SK-N-SH treated with all-trans-retinoic acid at 6 μM for 48 hours (cell line): ENCODE results near the gene RTBDN.
"Not testable (repeated sequence)": the region's sequence is repeated elsewhere in the genome, so short reads cannot be mapped to it uniquely, and the experiment has no call there.

Experiments
- ATAC-seq: fragments of 200-7000 bp; cut with Tn5 transposase; 3 replicates; pipeline ENCODE4 v1.9.1; 2020; ENCODE audit warnings: mild to moderate bottlenecking, moderate library complexity
- CREB5 ChIP-seq: fragments of 250-450 bp; sonication (Bioruptor Pico); IDR thresholded peaks from 2 replicates; pipeline ENCODE4 v1.5.1; 2020; ENCODE audit warnings: low read depth, mild to moderate bottlenecking, moderate library complexity
- CSDC2 ChIP-seq: fragments of 250-450 bp; sonication (Bioruptor Pico); IDR thresholded peaks from 2 replicates; pipeline ENCODE4 v1.5.0; 2020; ENCODE audit warnings: mild to moderate bottlenecking, moderate library complexity
- CSRNP3 ChIP-seq: fragments of 250-450 bp; sonication (Bioruptor Pico); IDR thresholded peaks from 2 replicates; pipeline ENCODE4 v1.5.1; 2021; ENCODE audit warnings: mild to moderate bottlenecking, moderate library complexity
- ESRRG ChIP-seq: fragments of 250-450 bp; sonication (Bioruptor Pico); IDR thresholded peaks from 2 replicates; pipeline ENCODE4 v1.6.1; 2021; ENCODE audit warnings: mild to moderate bottlenecking
- GLIS3 ChIP-seq: fragments of 250-450 bp; sonication (Bioruptor Pico); IDR thresholded peaks from 2 replicates; pipeline ENCODE4 v1.5.0; 2020; ENCODE audit warnings: mild to moderate bottlenecking, moderate library complexity
- OSR1 ChIP-seq: fragments of 250-450 bp; sonication (Bioruptor Pico); IDR thresholded peaks from 2 replicates; pipeline ENCODE4 v1.8.0; 2022; ENCODE audit warnings: moderate library complexity, mild to moderate bottlenecking, inconsistent platforms
- RARB ChIP-seq: fragments of 250-450 bp; sonication (Bioruptor Pico); IDR thresholded peaks from 2 replicates; pipeline ENCODE4 v1.8.0; 2021; ENCODE audit warnings: mild to moderate bottlenecking, moderate library complexity
- SNAI2 ChIP-seq: fragments of 250-450 bp; sonication (Bioruptor Pico); IDR thresholded peaks from 2 replicates; pipeline ENCODE4 v1.5.0; 2020; ENCODE audit warnings: mild to moderate bottlenecking, moderate library complexity
- TCF4 ChIP-seq: fragments of 250-450 bp; sonication (Bioruptor Pico); IDR thresholded peaks from 2 replicates; pipeline ENCODE4 v1.8.0; 2021; ENCODE audit warnings: mild to moderate bottlenecking, moderate library complexity, borderline replicate concordance
- TOX ChIP-seq: fragments of 250-450 bp; sonication (Bioruptor Pico); IDR thresholded peaks from 2 replicates; pipeline ENCODE4 v1.8.0; 2021; ENCODE audit warnings: mild to moderate bottlenecking, moderate library complexity, borderline replicate concordance
- TSHZ2 ChIP-seq: fragments of 250-450 bp; sonication (Bioruptor Pico); IDR thresholded peaks from 2 replicates; pipeline ENCODE4 v1.5.0; 2020; ENCODE audit warnings: mild to moderate bottlenecking, moderate library complexity
- ZC3H10 ChIP-seq: fragments of 250-450 bp; sonication (Bioruptor Pico); IDR thresholded peaks from 2 replicates; pipeline ENCODE4 v1.5.1; 2021; ENCODE audit warnings: mild to moderate bottlenecking, moderate library complexity
- ZNF70 ChIP-seq: fragments of 450-650 bp; formaldehyde crosslinking; IDR thresholded peaks from 2 replicates; pipeline ENCODE4 v1.5.0; 2020; ENCODE audit warnings: mild to moderate bottlenecking, moderate library complexity
- ZNF8 ChIP-seq: fragments of 450-650 bp; formaldehyde crosslinking; IDR thresholded peaks from 2 replicates; pipeline ENCODE4 v1.5.0; 2020; ENCODE audit warnings: mild to moderate bottlenecking, moderate library complexity
- TF ChIP-seq, protein P1 (sequence below): fragments of 250-450 bp; sonication (Bioruptor Pico); IDR thresholded peaks from 2 replicates; pipeline ENCODE4 v1.8.0; 2021; ENCODE audit warnings: low read depth, mild to moderate bottlenecking, moderate library complexity, borderline replicate concordance
- TF ChIP-seq, protein P2 (sequence below): fragments of 250-450 bp; sonication (Bioruptor Pico); IDR thresholded peaks from 2 replicates; pipeline ENCODE4 v1.8.0; 2020; ENCODE audit warnings: mild to moderate bottlenecking, moderate library complexity, borderline replicate concordance

The RTBDN gene

GRCh38 chr19:12797607-12798006, 36.8 kb downstream of the RTBDN start:
- not testable (repeated sequence) for ATAC-seq

GRCh38 chr19:12797141-12797587, 37.2 kb downstream of the RTBDN start:
- TF ChIP-seq ZC3H10 (CRISPR knock-in tag) (no peak), ESRRG (CRISPR knock-in tag) (no peak), TSHZ2 (no peak), TOX (CRISPR knock-in tag) (no peak), GLIS3 (no peak), TCF4 (CRISPR knock-in tag) (no peak), OSR1 (CRISPR knock-in tag) (no peak)
- TF ChIP-seq, protein P1, sequence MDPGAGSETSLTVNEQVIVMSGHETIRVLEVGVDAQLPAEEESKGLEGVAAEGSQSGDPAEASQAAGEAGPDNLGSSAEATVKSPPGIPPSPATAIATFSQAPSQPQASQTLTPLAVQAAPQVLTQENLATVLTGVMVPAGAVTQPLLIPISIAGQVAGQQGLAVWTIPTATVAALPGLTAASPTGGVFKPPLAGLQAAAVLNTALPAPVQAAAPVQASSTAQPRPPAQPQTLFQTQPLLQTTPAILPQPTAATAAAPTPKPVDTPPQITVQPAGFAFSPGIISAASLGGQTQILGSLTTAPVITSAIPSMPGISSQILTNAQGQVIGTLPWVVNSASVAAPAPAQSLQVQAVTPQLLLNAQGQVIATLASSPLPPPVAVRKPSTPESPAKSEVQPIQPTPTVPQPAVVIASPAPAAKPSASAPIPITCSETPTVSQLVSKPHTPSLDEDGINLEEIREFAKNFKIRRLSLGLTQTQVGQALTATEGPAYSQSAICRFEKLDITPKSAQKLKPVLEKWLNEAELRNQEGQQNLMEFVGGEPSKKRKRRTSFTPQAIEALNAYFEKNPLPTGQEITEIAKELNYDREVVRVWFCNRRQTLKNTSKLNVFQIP (CRISPR knock-in tag): no peak
- TF ChIP-seq, protein P2, sequence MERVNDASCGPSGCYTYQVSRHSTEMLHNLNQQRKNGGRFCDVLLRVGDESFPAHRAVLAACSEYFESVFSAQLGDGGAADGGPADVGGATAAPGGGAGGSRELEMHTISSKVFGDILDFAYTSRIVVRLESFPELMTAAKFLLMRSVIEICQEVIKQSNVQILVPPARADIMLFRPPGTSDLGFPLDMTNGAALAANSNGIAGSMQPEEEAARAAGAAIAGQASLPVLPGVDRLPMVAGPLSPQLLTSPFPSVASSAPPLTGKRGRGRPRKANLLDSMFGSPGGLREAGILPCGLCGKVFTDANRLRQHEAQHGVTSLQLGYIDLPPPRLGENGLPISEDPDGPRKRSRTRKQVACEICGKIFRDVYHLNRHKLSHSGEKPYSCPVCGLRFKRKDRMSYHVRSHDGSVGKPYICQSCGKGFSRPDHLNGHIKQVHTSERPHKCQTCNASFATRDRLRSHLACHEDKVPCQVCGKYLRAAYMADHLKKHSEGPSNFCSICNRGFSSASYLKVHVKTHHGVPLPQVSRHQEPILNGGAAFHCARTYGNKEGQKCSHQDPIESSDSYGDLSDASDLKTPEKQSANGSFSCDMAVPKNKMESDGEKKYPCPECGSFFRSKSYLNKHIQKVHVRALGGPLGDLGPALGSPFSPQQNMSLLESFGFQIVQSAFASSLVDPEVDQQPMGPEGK (CRISPR knock-in tag): no peak
- TF ChIP-seq, all 23 proteins: peak for 0
- no peak for ATAC-seq

DNA sequence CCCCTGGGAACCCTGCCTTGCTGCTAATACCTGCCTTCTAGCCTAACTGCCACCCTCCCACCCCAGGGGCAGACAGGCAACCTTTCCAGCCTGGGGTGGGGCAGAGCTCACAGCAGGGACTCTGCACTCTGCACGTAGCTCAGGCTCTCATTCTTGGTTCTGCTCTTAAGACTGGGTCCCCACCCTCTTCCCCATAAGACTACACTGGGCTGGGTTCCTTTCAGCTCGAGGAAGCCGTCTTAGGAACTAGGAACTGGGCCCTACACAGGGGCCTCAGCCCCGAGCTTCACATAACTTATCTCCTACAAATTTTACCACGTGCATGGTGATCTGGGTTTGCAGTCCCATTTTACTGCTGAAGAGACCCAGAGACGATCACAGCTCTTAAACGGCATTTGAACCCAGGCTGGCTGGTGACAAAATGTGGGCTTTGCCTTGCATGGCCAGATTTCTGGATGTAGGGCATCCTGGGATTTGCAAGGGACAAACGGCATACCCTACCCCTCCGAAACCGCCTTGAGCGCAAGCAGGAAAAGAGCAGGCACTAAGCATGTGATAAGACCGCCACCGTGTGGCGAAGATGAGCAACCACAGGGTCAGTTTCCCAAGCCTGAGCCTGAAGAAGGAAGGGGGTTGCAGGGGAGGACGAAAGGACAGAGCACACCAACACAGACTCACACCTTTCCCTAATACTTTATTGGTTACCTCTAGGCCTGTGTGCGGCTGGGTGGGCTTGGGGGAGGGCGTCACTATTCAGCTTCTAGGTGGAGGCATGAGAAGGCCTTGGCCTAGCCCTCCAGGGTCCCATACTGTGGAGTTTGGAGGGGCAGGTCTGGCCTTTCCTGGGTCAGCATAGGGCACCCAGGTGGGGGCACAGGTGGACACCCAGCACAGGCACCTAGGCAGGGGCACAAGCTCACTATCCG, 38.0 kb downstream of the RTBDN start:
- ATAC-seq: peak; percentile 29
- TF ChIP-seq CSDC2 (CRISPR knock-in tag): no peak
- no peak for TF ChIP-seq RARB
- TF ChIP-seq CREB5 (CRISPR knock-in tag): no peak
- TF ChIP-seq TCF4 (CRISPR knock-in tag): no peak
- no peak for TF ChIP-seq ZNF70
- no peak for TF ChIP-seq ZC3H10 (CRISPR knock-in tag)
- no peak for TF ChIP-seq OSR1 (CRISPR knock-in tag)
- no peak for TF ChIP-seq ZNF8
- no peak for TF ChIP-seq SNAI2 (CRISPR knock-in tag)

GRCh38 chr19:12794971-12795381, 39.4 kb downstream of the RTBDN start:
- ATAC-seq: no peak
- TF ChIP-seq SNAI2 (CRISPR knock-in tag) (no peak), ESRRG (CRISPR knock-in tag) (no peak), CSRNP3 (CRISPR knock-in tag) (no peak), OSR1 (CRISPR knock-in tag) (no peak), TSHZ2 (no peak)
